Cardiac muscle cell (in vitro differentiated cells and primary cell): ENCODE data around the gene CD200R1L. TPM values are rescaled to one million over a fixed set of nuclear protein-coding genes. Genes with fewer than 3 reads are reported as not detected.

Experiments
- DNase-seq, 2 donors: peaks; one replicate each; pipeline versions ENCODE4 v3.0.0 to v3.0.0-alpha.2; 2010 to 2017; ENCODE audit warnings: low read depth in 1 of 2, low spot score in 1 of 2
- H3K27ac ChIP-seq: fragments of 200-600 bp; sonication (generic); 2 replicates; pipeline ENCODE4 v1.5.1; 2016
- H3K27me3 ChIP-seq: fragments of 200-600 bp; sonication (generic); 2 replicates; pipeline ENCODE4 v1.6.0; 2016; ENCODE audit warnings: control low read depth
- H3K36me3 ChIP-seq: fragments of 200-600 bp; sonication (generic); 2 replicates; pipeline ENCODE4 v1.5.1; 2016; ENCODE audit warnings: control low read depth
- H3K4me1 ChIP-seq: fragments of 200-600 bp; sonication (generic); 2 replicates; pipeline ENCODE4 v1.8.1; 2017; ENCODE audit warnings: low read depth, mild to moderate bottlenecking, mixed run types
- H3K4me3 ChIP-seq: fragments of 200-600 bp; sonication (generic); 2 replicates; pipeline ENCODE4 v1.5.1; 2016; ENCODE audit warnings: mild to moderate bottlenecking
- H3K9me3 ChIP-seq: fragments of 200-600 bp; sonication (generic); 2 replicates; pipeline ENCODE4 v1.5.1; 2017; ENCODE audit warnings: low read depth, mild to moderate bottlenecking, control low read depth
- polyA plus RNA-seq: library from polyadenylated mRNA; unstranded; fragments of >200 nt; fragmentation: Nextera tagmentation; extraction: Ambion mirVana; gene quantifications from 2 replicates; pipeline ENCODE4 v1.2.1, GENCODE V29; 2016
- total RNA-seq: library from RNA; depleted of rRNA; stranded (reverse); fragments of >200 nt; gene quantifications from 2 replicates; pipeline ENCODE4 v1.2.3, GENCODE V29; 2016
- TF ChIP-seq, protein P1 (sequence below): IDR thresholded peaks from 2 replicates; pipeline ENCODE4 v1.5.1; 2012; ENCODE audit warnings: low read depth, mild to moderate bottlenecking, low read length

The CD200R1L gene
- total and polyA plus RNA-seq, 2 experiments from 2014 or later: not detected

DNA sequence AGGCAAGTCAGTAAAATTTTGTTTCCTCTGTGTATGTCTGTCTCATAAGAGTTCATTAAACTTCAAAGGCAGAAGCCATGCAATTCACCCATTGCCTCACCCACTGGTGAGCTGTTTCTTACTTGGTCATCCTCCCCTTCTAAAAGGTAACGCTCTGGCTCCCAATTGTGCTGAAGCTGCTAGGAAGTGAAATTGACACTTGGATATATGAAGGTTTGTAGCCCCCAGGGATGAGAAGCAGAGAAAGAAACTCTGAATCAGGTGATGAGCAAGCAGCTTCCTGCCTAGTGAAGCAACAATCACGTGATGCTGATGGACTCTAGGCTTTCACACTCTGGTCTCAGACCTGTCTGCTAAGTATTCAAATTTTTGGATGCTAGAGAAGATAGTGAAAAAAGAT is 70.7 kb downstream of the CD200R1L start:
- peaks cover 13% of the 10 kb centered on the region for H3K27me3 ChIP-seq
- H3K4me3 ChIP-seq: no peak overlapping the region
- no peak overlapping the region for H3K27ac ChIP-seq
- DNase-seq: no peak
- H3K4me1 ChIP-seq: no peaks in the 10 kb centered on the region
- no peaks in the 10 kb centered on the region for H3K36me3 ChIP-seq
- TF ChIP-seq, protein P1, sequence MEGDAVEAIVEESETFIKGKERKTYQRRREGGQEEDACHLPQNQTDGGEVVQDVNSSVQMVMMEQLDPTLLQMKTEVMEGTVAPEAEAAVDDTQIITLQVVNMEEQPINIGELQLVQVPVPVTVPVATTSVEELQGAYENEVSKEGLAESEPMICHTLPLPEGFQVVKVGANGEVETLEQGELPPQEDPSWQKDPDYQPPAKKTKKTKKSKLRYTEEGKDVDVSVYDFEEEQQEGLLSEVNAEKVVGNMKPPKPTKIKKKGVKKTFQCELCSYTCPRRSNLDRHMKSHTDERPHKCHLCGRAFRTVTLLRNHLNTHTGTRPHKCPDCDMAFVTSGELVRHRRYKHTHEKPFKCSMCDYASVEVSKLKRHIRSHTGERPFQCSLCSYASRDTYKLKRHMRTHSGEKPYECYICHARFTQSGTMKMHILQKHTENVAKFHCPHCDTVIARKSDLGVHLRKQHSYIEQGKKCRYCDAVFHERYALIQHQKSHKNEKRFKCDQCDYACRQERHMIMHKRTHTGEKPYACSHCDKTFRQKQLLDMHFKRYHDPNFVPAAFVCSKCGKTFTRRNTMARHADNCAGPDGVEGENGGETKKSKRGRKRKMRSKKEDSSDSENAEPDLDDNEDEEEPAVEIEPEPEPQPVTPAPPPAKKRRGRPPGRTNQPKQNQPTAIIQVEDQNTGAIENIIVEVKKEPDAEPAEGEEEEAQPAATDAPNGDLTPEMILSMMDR: no peak
- no peaks in the 10 kb centered on the region for H3K9me3 ChIP-seq

- no peaks in the 10 kb centered on the region for H3K4me1 ChIP-seq
These were observed 71.5 kb downstream of the CD200R1L start for GRCh38 chr3:112775011-112775742.

DNA sequence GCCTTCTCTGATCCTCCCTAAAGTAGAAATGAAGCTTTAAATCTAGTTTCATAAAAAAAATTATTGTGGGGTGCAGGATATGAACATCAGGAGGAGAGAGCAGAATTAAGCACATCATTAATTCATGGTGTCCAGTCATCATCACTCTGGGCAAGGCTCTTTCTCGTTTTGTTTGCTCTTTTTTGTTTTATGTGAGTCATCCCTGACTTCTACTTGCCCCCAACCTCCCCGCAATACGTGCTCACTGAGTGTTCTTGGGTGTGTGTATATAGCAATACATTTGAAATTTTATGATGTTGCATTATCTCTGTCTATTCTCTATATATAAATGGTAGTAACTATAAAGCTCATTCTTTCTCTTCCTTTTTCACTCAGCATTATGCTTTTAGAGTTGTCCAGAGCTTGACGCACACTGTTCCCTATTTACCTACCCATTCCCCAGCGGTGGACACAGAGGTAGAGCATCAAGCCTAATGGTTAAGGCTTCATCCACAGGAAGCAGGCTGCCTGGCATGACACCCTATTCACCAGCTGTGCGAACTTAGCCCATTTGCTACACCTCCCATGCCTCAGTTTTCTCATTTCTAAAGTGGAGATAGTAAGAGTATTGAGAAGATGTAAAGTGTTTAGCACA is 72.3 kb downstream of the CD200R1L start:
- peak in 1 of 2 donors; percentile 59 for DNase-seq
- peaks cover 13% of the 10 kb centered on the region for H3K27me3 ChIP-seq
- H3K4me3 ChIP-seq: no peak overlapping the region
- H3K4me1 ChIP-seq: no peaks in the 10 kb centered on the region
- TF ChIP-seq, protein P1: no peak
- H3K27ac ChIP-seq: no peak overlapping the region
- no peaks in the 10 kb centered on the region for H3K9me3 ChIP-seq
- H3K36me3 ChIP-seq: no peaks in the 10 kb centered on the region

More at GRCh38 chr3:112775011-112775742, 71.5 kb downstream of the CD200R1L start:
- no peaks in the 10 kb centered on the region for H3K36me3 ChIP-seq
- H3K27me3 ChIP-seq: peaks cover 13% of the 10 kb centered on the region
- H3K27ac ChIP-seq: no peak overlapping the region
- TF ChIP-seq, protein P1: no peak
- no peak overlapping the region for H3K4me3 ChIP-seq
- H3K9me3 ChIP-seq: no peaks in the 10 kb centered on the region
- peak in 1 of 2 donors; percentile 88 for DNase-seq

DNA sequence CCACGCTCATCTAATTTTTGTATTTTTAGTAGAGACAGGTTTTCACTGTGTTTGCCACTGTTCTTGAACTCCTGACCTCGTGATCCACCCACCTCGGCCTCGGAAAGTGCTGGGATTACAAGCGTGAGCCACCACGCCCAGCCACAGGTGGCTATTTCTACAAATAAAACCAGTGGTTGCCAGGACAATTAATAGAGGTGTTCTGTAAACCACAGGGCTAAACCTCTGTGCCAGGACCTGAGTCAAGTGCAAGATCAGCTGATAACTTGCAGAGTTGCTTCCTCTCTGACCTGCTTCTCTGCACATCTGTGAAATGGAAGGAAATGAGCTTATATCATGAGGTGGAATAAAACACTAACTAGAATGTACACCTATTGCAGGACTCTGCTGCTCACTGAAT is 72.8 kb downstream of the CD200R1L start:
- no peaks in the 10 kb centered on the region for H3K36me3 ChIP-seq
- no peak for DNase-seq
- H3K27ac ChIP-seq: no peak overlapping the region
- no peaks in the 10 kb centered on the region for H3K4me1 ChIP-seq
- H3K9me3 ChIP-seq: no peaks in the 10 kb centered on the region
- H3K4me3 ChIP-seq: no peak overlapping the region
- H3K27me3 ChIP-seq: peaks cover 11% of the 10 kb centered on the region
- TF ChIP-seq, protein P1: no peak

GRCh38 chr3:112770951-112771350 is 75.7 kb downstream of the CD200R1L start:
- H3K36me3 ChIP-seq: no peaks in the 10 kb centered on the region
- H3K27me3 ChIP-seq: peaks cover 2% of the 10 kb centered on the region
- H3K4me1 ChIP-seq: no peaks in the 10 kb centered on the region
- TF ChIP-seq, protein P1: no peak
- no peaks in the 10 kb centered on the region for H3K9me3 ChIP-seq
- no peak for DNase-seq
- no peak overlapping the region for H3K4me3 ChIP-seq
- no peak overlapping the region for H3K27ac ChIP-seq
